Middle frontal gyrus (tissue), 1 donor: ENCODE results near the gene SEC11A.
"Not testable (repeated sequence)": the region's sequence is repeated elsewhere in the genome, so short reads cannot be mapped to it uniquely, and the experiment has no call there.

Experiments
- DNase-seq: peaks from one replicate; pipeline ENCODE4 v3.0.0-alpha.2; 2015; ENCODE audit warnings: low spot score; ENCODE audit errors: extremely low spot score

SEC11A gene

DNA sequence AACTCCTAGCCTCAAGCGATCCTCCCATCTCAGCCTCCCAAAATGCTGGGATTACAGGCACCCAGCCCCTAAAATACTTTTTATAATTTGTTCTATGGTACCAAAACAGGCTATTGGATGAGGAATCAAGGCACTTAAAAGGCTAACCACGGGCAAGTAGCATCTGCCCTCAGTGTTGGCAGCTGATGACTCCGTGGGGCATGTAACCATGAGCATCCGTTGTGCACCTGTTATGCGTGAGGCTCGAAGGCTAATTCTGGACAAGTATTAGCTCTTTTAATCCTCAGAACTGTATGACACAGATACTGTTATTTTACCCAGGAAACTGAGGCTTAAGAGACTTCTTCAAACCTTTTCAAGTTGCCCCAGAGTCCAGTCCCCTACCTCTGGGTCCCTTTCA, 72.1 kb downstream of the SEC11A start:
- no peak for DNase-seq

DNA sequence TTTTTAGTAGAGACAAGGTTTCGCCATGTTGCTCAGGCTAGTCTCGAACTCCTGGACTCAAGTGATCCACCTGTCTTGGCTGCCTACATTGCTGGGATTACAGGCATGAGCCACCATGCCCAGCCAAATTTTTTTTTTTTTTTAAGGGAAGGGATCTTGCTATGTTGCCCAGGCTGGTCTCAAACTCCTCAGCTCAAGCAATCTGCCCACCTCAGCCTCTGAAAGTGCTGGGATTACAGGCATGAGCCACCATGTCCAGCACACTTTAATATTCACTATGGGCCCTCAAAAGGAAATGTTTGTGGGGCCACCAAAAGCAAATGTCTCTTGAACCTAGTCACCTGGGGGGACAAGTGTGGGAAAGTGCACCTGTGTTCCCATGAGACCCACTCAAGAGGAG, 73.3 kb downstream of the SEC11A start:
- DNase-seq: not testable (repeated sequence)

DNA sequence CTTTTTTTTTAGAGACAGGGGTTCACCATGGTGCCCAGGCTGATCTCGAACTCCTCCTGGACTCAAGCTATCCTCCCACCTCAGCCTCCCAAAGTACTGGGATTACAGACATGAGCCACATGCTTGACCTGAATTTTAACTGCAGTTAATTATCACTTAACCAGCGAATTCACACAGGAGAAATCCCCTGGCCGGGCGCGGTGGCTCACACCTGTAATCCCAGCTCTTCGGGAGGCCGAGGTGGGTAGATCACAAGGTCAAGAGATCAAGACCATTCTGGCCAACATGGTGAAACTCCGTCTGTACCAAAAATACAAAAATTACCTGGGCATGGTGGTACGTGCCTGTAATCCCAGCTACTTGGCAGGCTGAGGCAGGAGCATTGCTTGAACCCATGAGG, 74.1 kb downstream of the SEC11A start:
- not testable (repeated sequence) for DNase-seq

DNA sequence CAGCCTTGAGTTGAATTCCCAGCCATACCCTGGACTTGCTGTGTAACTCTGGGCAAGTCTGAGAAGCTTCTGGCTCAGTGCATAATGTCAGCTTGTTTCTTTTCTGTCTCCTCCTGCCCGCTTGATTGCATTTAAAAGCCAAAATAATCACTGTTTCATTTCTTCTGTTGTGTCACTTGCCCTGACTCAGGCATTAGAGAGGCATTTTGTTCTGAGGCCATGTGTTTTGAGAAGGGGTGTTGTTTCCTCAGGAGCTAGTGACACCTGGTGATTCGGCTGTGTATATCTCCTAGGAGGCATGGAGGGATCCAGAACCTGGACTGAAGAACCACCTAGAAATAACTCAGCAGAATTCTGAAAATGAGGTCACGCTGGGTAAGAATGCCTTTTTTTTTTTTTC, 77.8 kb downstream of the SEC11A start:
- no peak for DNase-seq

DNA sequence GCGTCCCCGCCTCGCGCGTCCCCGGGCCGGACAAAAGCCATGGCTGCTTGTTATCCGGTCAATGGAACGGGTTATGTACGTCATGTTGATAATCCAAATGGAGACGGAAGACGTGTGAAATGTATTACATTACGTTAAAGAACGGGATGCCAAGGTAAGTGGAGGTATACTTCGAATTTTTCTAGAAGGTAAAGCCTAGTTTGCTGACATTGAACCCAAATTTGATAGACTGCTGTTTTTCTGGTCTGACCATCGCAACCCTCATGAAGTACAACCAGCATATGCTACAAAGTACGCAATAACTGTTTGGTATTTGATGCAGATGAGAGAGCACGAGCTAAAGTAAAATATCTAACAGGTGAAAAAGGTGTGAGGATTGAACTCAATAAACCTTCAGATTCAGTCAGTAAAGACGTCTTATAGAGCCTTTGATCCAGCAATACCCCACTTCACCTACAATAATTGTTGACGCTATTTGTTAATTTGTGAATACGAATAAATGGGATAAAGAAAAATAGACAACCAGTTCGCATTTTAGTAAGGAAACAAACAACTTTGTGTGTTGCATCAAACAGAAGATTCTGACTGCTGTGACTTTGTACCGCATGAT, 81.6 kb downstream of the SEC11A start:
- no peak for DNase-seq

DNA sequence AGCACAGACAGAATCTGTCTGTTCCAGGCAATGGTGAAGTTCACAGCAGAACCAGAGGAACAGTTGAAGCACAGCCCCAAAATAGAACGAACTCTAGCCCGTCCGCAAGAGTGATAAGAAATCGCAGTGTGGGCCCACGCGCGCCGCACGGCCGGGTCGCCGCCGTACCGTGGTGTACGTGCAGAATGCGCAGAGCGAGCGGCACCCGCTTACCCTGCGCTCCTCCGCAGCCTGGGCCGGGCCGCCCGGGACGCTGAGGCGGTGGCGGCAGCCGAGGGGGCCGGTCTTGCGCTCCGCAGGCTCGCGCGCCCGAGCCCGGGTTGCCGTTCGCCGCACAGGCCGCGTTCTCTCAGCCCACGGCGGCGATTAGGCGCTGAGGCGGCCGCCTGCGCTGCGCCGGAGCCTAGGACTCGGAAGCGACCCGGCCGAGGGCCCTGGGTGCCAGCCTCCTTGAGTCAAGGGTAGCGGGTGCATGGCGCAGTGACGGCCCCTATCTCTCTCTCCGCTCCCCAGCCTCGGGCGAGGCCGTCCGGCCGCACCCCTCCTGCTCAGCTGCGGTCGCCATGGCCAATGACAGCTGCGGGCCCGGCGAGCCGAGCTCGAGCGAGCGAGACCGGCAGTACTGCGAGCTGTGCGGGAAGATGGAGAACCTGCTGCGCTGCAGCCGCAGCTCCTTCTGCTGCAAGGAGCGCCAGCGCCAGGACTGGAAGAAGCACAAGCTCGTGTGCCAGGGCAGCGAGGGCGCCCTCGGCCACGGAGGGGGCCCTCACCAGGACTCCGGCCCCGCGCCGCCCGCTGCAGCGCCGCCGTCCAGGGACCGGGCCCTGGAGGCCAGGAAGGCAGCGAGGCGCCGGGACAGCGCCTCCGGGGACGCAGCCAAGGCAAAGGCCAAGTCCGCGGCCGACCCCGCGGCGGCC, 82.4 kb downstream of the SEC11A start:
- no peak for DNase-seq

DNA sequence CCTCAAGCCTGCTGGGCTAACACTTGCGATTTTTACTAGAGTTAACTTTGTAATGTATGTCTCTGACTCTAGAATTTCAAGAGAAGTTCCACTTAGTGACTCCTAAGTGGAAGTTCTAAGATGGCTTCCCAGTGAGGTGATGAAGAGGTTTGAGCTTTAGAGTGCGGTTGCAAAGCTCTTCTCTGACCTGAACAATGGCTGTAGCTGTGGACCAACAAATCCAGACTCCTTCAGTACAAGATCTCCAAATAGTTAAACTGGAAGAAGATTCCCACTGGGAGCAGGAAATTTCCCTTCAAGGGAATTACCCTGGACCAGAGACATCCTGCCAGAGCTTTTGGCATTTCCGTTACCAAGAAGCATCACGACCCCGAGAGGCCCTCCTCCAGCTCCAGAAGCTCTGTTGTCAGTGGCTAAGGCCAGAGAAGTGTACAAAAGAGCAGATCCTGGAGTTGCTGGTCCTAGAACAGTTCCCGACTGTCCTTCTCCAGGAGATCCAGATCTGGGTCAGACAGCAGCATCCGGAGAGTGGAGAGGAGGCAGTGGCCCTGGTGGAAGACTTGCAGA, 84.2 kb downstream of the SEC11A start:
- DNase-seq: no peak

DNA sequence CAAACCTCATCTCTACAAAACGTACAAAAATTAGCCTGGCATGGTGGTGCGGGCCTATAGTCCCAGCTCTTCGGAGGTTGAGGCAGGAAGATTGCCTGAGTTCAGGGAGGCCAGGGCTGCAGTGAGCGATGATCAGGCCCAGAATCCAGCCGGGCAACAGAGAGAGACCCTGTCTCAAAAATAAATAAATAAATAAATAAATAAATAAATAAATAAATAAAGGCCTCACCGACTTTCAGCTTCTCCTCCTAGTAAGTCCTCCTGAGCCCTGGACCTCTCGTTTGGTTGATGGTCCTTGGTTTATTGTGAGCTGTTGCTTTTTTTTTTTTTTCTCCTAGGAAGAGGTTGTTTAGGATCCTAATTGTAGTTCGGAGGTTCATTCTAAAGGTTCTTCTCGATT, 86.9 kb downstream of the SEC11A start:
- DNase-seq: no peak

DNA sequence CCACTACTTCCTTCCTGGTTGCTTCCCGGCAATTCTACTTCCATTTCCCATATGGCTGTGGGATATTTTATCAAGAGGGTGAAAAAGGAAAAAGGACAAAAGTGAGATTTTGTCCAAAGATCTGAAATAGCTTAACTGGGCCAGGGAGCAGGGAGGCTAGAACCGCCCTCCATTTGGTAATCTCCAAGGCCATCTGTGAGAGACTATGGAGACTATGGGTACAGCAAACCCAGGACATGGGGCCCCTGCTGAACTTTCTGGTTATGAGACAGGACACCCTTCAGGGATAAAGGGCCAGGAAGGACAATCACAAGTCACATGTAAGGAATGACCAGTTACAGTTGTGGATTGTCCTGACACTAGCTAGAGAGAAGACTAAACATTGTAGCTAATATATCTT, 90.8 kb downstream of the SEC11A start:
- DNase-seq: no peak

DNA sequence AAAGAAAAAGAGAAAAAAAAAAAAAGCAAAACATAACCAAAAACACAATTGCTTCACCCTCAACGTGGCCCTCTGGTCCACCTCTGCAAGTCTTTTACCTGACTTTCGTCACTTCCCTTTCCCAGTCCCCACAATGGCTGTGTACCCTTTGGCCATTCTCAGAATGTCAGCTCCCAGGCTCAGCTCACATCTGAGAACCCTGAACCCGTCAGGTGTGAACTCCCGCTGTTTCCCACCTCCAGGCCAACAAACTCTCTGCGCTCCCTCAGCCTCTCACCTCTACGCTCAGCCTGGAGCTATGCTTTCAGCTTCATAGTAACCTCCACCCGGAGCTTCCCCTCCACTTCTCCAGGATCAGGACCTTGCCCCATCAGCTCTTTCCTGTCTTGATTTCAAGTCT, 91.6 kb downstream of the SEC11A start:
- no peak for DNase-seq

DNA sequence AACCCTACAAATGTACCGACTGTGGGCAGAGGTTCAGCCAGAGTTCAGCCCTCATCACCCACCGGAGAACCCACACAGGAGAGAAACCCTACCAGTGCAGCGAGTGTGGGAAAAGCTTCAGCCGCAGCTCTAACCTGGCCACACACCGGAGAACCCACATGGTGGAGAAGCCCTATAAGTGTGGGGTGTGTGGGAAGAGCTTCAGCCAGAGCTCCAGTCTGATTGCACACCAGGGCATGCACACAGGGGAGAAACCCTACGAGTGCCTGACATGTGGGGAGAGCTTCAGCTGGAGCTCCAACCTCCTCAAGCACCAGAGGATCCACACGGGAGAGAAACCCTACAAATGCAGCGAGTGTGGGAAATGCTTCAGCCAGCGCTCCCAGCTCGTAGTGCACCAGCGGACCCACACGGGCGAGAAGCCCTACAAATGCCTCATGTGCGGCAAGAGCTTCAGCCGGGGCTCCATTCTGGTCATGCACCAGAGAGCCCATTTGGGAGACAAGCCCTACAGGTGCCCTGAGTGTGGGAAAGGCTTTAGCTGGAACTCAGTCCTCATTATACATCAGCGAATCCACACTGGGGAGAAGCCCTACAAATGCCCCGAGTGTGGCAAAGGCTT, 94.5 kb downstream of the SEC11A start:
- no peak for DNase-seq

DNA sequence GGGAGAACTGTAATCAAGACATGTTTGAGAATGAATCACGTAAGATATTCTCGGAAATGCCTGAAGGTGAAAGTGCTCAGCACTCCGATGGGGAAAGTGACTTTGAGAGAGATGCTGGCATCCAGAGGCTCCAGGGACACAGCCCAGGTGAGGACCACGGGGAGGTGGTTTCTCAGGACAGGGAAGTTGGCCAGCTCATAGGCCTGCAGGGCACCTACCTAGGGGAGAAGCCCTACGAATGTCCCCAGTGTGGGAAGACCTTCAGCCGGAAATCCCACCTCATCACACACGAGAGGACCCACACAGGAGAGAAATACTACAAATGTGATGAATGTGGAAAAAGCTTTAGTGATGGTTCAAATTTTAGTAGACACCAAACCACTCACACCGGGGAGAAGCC, 95.3 kb downstream of the SEC11A start:
- DNase-seq: no peak
